Small intestine (tissue), 7 donors: ENCODE measurements around the gene FNDC1. TPM values are rescaled to one million over a fixed set of nuclear protein-coding genes. Genes with fewer than 3 reads are reported as not detected.

ENCODE experiments used
- DNase-seq, 2 donors: peaks; one replicate each; pipeline versions ENCODE4 v3.0.0 to v3.0.0-alpha.2; 2013
- FAIRE-seq: peaks from 2 replicates; lab custom pipeline; 2012; peaks lifted over from hg19 to GRCh38; lab: Jason Lieb, UNC
- H3K27ac ChIP-seq, 3 donors: one replicate each; pipeline ENCODE4 v1.5.1; 2013; ENCODE audit warnings: low read length in 2 of 3, mild to moderate bottlenecking in 2 of 3, control low read depth in 1 of 3, inconsistent platforms in 1 of 3, low read depth in 1 of 3, moderate library complexity in 1 of 3
- H3K27me3 ChIP-seq, 3 donors: one replicate each; pipeline ENCODE4 v1.6.1; 2013; ENCODE audit warnings: low read length in 3 of 3, inconsistent platforms in 1 of 3; ENCODE audit not compliant: control insufficient read depth in 3 of 3, insufficient read depth in 3 of 3
- H3K36me3 ChIP-seq, 3 donors: one replicate each; pipeline ENCODE4 v1.6.1; 2013; ENCODE audit warnings: low read length in 3 of 3, inconsistent platforms in 1 of 3, low read depth in 1 of 3, mild to moderate bottlenecking in 1 of 3, moderate library complexity in 1 of 3; ENCODE audit not compliant: control insufficient read depth in 3 of 3, insufficient read depth in 2 of 3
- H3K4me1 ChIP-seq, 3 donors: one replicate each; pipeline ENCODE4 v1.6.1; 2013; ENCODE audit warnings: low read length in 2 of 3, inconsistent platforms in 1 of 3, low read depth in 1 of 3, mild to moderate bottlenecking in 1 of 3, moderate library complexity in 1 of 3; ENCODE audit not compliant: control insufficient read depth in 3 of 3, insufficient read depth in 2 of 3
- H3K4me3 ChIP-seq, 3 donors: one replicate each; pipeline ENCODE4 v1.5.1; 2013; ENCODE audit warnings: low read length in 3 of 3, control low read depth in 1 of 3, inconsistent platforms in 1 of 3, low read depth in 1 of 3, mild to moderate bottlenecking in 1 of 3, moderate library complexity in 1 of 3
- H3K9me3 ChIP-seq, 2 donors: one replicate each; pipeline ENCODE4 v1.6.1; 2013; ENCODE audit warnings: low read depth in 1 of 2, low read length in 1 of 2; ENCODE audit not compliant: control insufficient read depth in 2 of 2, insufficient read depth in 1 of 2
- WGBS, 3 donors: extraction: QIAGEN DNeasy Blood & Tissue Kit; methylation state at CpG; one replicate each; pipeline ENCODE4 v1.1.7; 2013; 5-methylcytosine and 5-hydroxymethylcytosine counted together
- polyA plus RNA-seq, 4 donors: library from polyadenylated mRNA; stranded (reverse) in 3 of 4; unstranded in 1 of 4; fragments of 200-250 nt in 3 of 4; fragments of 120-200 nt in 1 of 4; gene quantifications; one replicate each; pipeline versions ENCODE4 v1.2.1 to v1.2.3, GENCODE V29; 2013
- donor health status: healthy with polysubstance abuse.
- donor health status: control.
- donor health status: control.
- donor health status: Bipolar disorder and iron deficiency.
- donor health status: healthy.

The FNDC1 gene
- polyA plus RNA-seq, 4 donors = 0.27 to 30.6 (median 0.28) TPM; not detected in 1

- no peak overlapping the region for H3K4me3 ChIP-seq
- no peak for DNase-seq
- H3K4me1 ChIP-seq = no peaks in the 10 kb centered on the region
- H3K36me3 ChIP-seq = peaks cover 0 to 2% (median 0%) of the 10 kb centered on the region in 3 donors
- H3K27ac ChIP-seq = no peak overlapping the region
- H3K27me3 ChIP-seq = peaks cover 0 to 13% (median 2%) of the 10 kb centered on the region in 3 donors
- 74 to 79% (median 77%) methylated on average over 9 of the region's 9 CpGs for WGBS, 3 donors
- FAIRE-seq = no peak
- H3K9me3 ChIP-seq = no peaks in the 10 kb centered on the region
Measured at GRCh38 chr6:159238920-159239558, 69.8 kb downstream of the FNDC1 start.

DNA sequence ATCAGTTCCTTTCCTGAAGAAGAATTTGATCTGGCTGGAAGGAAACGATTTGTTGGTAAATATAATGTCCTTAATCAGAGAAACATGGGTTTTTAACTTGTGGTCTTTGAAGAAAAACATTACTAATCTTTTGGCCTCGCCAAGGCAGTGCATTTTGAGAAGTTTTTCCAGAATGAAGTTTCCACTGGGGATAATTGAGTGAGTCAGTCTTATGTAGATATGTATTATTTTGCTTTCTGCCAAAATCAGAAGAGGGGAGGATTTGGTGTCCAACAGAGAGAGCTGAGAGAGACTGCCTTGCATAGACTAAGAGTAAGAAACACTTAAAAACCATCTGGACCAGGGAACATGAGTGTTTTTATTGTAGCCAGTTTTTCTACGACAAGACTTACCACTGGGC lies 79.9 kb downstream of the FNDC1 start:
- no peaks in the 10 kb centered on the region for H3K4me1 ChIP-seq
- H3K27me3 ChIP-seq = no peaks in the 10 kb centered on the region
- peaks cover 0 to 2% (median 0%) of the 10 kb centered on the region in 3 donors for H3K36me3 ChIP-seq
- H3K4me3 ChIP-seq = no peak overlapping the region
- WGBS, 3 donors = 56 to 81% (median 60%) methylated on average over 3 of the region's 3 CpGs
- no peaks in the 10 kb centered on the region for H3K9me3 ChIP-seq
- DNase-seq (no peak), FAIRE-seq (no peak)
- H3K27ac ChIP-seq = peak overlapping the region in 1 of 3 donors; percentile 33

DNA sequence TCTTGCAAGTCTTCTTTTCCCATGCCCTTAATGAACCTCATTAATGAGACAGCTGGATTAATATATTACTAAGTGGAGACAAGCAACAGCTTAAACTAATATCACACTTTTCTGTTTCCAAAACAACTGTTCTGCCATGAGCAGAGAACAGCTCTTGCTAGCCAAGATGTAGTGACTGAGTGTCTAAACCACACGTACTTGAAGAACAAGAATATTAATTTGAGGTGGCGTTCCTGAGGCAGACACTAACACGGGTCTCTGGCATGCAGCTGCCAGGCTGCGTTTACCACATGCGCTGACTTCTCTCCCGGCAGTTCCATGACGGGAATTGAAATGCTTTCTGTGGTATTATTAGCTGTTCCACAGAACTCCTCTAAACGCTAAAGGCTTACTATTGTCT lies 80.6 kb downstream of the FNDC1 start:
- Histone ChIP-seq H3K9me3 (no peaks in the 10 kb centered on the region), H3K27ac (no peak overlapping the region), H3K4me3 (no peak overlapping the region), H3K4me1 (no peaks in the 10 kb centered on the region), H3K36me3 (peaks cover 0 to 2% (median 0%) of the 10 kb centered on the region in 3 donors), H3K27me3 (no peaks in the 10 kb centered on the region)
- FAIRE-seq (no peak), DNase-seq (no peak)
- WGBS, 3 donors = 53 to 62% (median 57%) methylated on average over 8 of the region's 8 CpGs

- no peaks in the 10 kb centered on the region for H3K4me1 ChIP-seq
- peaks cover 0 to 2% (median 0%) of the 10 kb centered on the region in 3 donors for H3K36me3 ChIP-seq
- 67 to 85% (median 77%) methylated on average over 3 of the region's 3 CpGs for WGBS, 3 donors
- H3K9me3 ChIP-seq = no peaks in the 10 kb centered on the region
- no peaks in the 10 kb centered on the region for H3K27me3 ChIP-seq
- DNase-seq (no peak), FAIRE-seq (no peak)
- H3K4me3 ChIP-seq = no peak overlapping the region
- no peak overlapping the region for H3K27ac ChIP-seq
Measured at GRCh38 chr6:159250633-159251032, 81.4 kb downstream of the FNDC1 start.

DNA sequence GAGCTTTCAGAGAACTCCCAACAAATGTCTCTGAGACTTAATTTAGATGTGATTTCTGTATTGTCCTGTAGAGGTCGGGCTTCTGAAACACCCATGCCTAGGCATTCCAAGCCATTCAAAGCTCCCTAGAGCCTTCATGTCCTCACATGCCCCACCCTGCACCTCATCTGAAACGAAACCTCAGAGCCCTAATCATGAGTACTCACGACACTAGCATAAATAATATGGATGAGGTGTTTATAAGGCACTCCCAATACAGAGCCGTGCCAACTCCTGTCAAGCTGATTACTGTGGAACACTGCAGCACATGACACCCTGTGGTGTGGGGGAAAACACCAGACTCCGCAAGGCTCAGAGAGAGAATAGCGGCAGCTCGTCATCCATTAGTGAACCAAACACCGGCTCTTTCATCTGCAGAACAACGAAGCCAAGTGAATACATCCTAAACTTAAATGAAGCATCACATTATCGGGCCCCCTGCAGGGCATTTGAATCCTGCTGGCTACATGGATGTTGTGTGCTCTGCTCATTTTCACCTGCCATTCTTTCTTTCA lies 83.8 kb downstream of the FNDC1 start:
- H3K27ac ChIP-seq = no peak overlapping the region
- peaks cover 0 to 2% (median 0%) of the 10 kb centered on the region in 3 donors for H3K36me3 ChIP-seq
- H3K4me1 ChIP-seq = no peaks in the 10 kb centered on the region
- H3K4me3 ChIP-seq = no peak overlapping the region
- DNase-seq (peak; percentile 37 to 45), FAIRE-seq (no peak)
- WGBS, 3 donors = 51 to 53% (median 53%) methylated on average over 10 of the region's 10 CpGs
- no peaks in the 10 kb centered on the region for H3K27me3 ChIP-seq
- H3K9me3 ChIP-seq = no peaks in the 10 kb centered on the region

DNA sequence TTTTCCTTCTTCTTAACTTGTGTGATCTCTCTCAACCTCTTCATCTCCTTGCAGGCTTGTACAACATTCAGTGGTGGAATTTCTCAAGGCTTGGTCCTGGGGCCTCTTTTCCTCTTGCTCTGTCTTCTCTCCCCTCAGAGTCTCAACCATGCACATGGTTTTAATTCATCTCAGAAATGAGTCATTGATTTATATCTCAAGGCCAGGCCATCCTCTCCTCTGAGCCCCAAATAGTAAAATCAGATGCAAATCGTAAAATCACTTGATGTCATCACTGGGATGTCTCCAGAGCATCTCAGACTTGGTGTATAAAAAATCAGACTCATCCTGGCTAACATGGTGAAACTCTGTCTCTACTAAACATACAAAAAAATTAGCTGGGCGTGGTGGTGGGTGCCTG lies 85.0 kb downstream of the FNDC1 start:
- WGBS, 3 donors = 43 to 77% (median 52%) methylated on average over 2 of the region's 2 CpGs
- FAIRE-seq (no peak), DNase-seq (no peak)
- Histone ChIP-seq H3K36me3 (peaks cover 0 to 2% (median 0%) of the 10 kb centered on the region in 3 donors), H3K27ac (no peak overlapping the region), H3K4me1 (no peaks in the 10 kb centered on the region), H3K9me3 (no peaks in the 10 kb centered on the region), H3K27me3 (no peaks in the 10 kb centered on the region), H3K4me3 (no peak overlapping the region)

DNA sequence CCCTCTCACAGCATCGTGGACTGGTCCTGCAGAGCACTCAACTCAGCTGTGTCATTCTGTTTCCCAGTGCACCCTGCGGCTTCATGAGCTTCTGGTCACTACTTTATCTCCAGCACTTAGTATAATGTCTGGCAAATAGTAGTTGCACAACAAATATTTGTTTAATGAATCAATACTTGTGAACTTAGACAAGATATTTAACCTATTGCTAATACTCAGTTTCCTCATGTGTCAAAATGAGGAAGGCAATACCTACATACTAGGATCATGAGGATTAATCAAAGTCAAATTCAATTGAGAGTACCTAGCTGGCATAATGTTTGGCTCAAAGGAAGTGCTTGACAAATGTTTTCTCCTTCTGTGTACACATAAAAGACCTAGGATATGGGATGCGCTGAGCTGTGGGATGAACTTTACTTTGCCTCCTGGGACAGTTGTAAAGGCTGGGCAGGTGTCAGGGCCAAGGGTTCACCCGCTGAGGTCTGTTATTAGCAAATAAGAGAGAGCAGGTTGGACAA lies 86.3 kb downstream of the FNDC1 start:
- H3K27ac ChIP-seq = no peak overlapping the region
- no peaks in the 10 kb centered on the region for H3K4me1 ChIP-seq
- no peaks in the 10 kb centered on the region for H3K9me3 ChIP-seq
- FAIRE-seq (no peak), DNase-seq (no peak)
- peaks cover 0 to 2% (median 0%) of the 10 kb centered on the region in 3 donors for H3K36me3 ChIP-seq
- no peaks in the 10 kb centered on the region for H3K27me3 ChIP-seq
- H3K4me3 ChIP-seq = no peak overlapping the region
- 56 to 76% (median 70%) methylated on average over 4 of the region's 4 CpGs for WGBS, 3 donors

DNA sequence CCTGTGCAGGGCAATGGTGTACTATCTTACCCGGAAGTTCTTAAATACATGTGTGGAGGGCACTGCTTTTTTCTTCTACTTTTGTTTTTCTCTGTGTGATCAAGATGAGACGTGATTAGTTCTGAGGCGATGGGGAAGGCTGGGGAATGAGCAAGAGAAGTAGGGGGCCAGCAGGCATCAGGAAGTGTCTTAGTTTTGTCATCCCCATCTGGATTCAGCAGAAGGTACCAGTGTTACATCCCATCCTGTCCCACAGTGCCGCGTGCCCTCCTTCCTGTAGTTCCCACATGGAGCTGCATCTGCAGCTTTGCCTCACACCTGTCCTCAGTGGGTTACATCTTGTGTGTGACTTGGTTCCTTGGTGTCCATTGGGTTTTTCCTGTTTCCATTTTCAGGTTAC lies 86.9 kb downstream of the FNDC1 start:
- no peaks in the 10 kb centered on the region for H3K4me1 ChIP-seq
- no peak for FAIRE-seq
- WGBS, 3 donors = 89 to 94% (median 93%) methylated on average over 5 of the region's 5 CpGs

More for the DNA sequence above, 86.9 kb downstream of the FNDC1 start:
- H3K27ac ChIP-seq = no peak overlapping the region
- DNase-seq = no peak
- no peak overlapping the region for H3K4me3 ChIP-seq
- H3K36me3 ChIP-seq = peaks cover 0 to 2% (median 0%) of the 10 kb centered on the region in 3 donors
- H3K9me3 ChIP-seq = no peaks in the 10 kb centered on the region
- no peaks in the 10 kb centered on the region for H3K27me3 ChIP-seq
